ENCODE results near the gene PCYT2. TPM values are rescaled to one million over a fixed set of nuclear protein-coding genes. Genes with fewer than 3 reads are reported as not detected.

PCYT2 gene
- total RNA-seq, 4 donors from 2014 or later, result 27.4 to 38.7 (median 33.3) TPM

GRCh38 chr17:81913394-81914102 is 2.3 kb upstream of the PCYT2 start:
- Histone ChIP-seq H3K27ac (replicated peaks in 1 of 4) (no peak overlapping the region), H3K4me1 (peaks cover 29 to 57% (median 44%) of the 10 kb centered on the region in 4 donors), H3K36me3 (peaks cover 12 to 52% (median 48%) of the 10 kb centered on the region in 4 donors), H3K4me3 (no peak overlapping the region), H3K9me3 (no peaks in the 10 kb centered on the region), H3K27me3 (no peaks in the 10 kb centered on the region)
- 94% methylated on average over 11 of the region's 31 CpGs for WGBS
- intact Hi-C loops (cut with DNase I), result no loop called here
- TF ChIP-seq POLR2AphosphoS5 (IDR thresholded peaks at IDR 0.05) (no peak), EP300 (IDR thresholded peaks at IDR 0.05) (no peak), CTCF (IDR thresholded peaks at IDR 0.05) (no peak), POLR2A (IDR thresholded peaks at IDR 0.05; ENCODE audit: low read depth) (no peak)
- DNase-seq (ENCODE audit: extremely low spot score), result no peak

- TF ChIP-seq CTCF (IDR thresholded peaks at IDR 0.05), result no peak
- no peak for TF ChIP-seq POLR2AphosphoS5 (IDR thresholded peaks at IDR 0.05)
- no peak for TF ChIP-seq EP300 (IDR thresholded peaks at IDR 0.05)
- TF ChIP-seq POLR2A (IDR thresholded peaks at IDR 0.05; ENCODE audit: low read depth), result no peak
- peaks cover 12 to 60% (median 56%) of the 10 kb centered on the region in 4 donors for H3K36me3 ChIP-seq
- DNase-seq (ENCODE audit: extremely low spot score), result no peak
- intact Hi-C loops (cut with DNase I), result no loop called here
- no peaks in the 10 kb centered on the region for H3K27me3 ChIP-seq
- no peak overlapping the region for H3K4me3 ChIP-seq
- peak overlapping the region in 2 of 4 donors; percentile 60 to 85 for H3K27ac ChIP-seq (replicated peaks in 1 of 4)
- no peaks in the 10 kb centered on the region for H3K9me3 ChIP-seq
- WGBS, result 92% methylated on average over 31 of the region's 32 CpGs
- H3K4me1 ChIP-seq, result peaks cover 24 to 50% (median 39%) of the 10 kb centered on the region in 4 donors
Measured at GRCh38 chr17:81912441-81913309, 1.5 kb upstream of the PCYT2 start.

- Histone ChIP-seq H3K27me3 (no peaks in the 10 kb centered on the region), H3K4me3 (peak overlapping the region in 2 of 4 donors; percentile 27 to 84), H3K4me1 (peaks cover 19 to 43% (median 33%) of the 10 kb centered on the region in 4 donors), H3K27ac (replicated peaks in 1 of 4) (peak overlapping the region; percentile 60 to 85 (median 80)), H3K36me3 (peaks cover 12 to 68% (median 62%) of the 10 kb centered on the region in 4 donors), H3K9me3 (no peaks in the 10 kb centered on the region)
- WGBS, result 94% methylated on average over 10 of the region's 19 CpGs
- no peak for DNase-seq (ENCODE audit: extremely low spot score)
- TF ChIP-seq POLR2A (IDR thresholded peaks at IDR 0.05; ENCODE audit: low read depth) (no peak), CTCF (IDR thresholded peaks at IDR 0.05) (no peak), EP300 (IDR thresholded peaks at IDR 0.05) (no peak), POLR2AphosphoS5 (IDR thresholded peaks at IDR 0.05) (no peak)
- intact Hi-C loops (cut with DNase I), result no loop called here
Measured at GRCh38 chr17:81911969-81912368, 770 bp upstream of the PCYT2 start.

GRCh38 chr17:81910840-81911276 is 341 bp downstream of the PCYT2 start:
- Histone ChIP-seq H3K27ac (replicated peaks in 1 of 4) (peak overlapping the region; percentile 63 to 79 (median 70)), H3K4me3 (peak overlapping the region; percentile 62 to 84 (median 78)), H3K36me3 (peaks cover 12 to 75% (median 66%) of the 10 kb centered on the region in 4 donors), H3K4me1 (peaks cover 15 to 32% (median 22%) of the 10 kb centered on the region in 4 donors), H3K9me3 (no peaks in the 10 kb centered on the region), H3K27me3 (no peaks in the 10 kb centered on the region)
- intact Hi-C loops (cut with DNase I), result no loop called here
- 0% methylated on average over 10 of the region's 55 CpGs for WGBS
- DNase-seq (ENCODE audit: extremely low spot score), result no peak
- no peak for TF ChIP-seq POLR2A (IDR thresholded peaks at IDR 0.05; ENCODE audit: low read depth)
- no peak for TF ChIP-seq CTCF (IDR thresholded peaks at IDR 0.05)
- no peak for TF ChIP-seq EP300 (IDR thresholded peaks at IDR 0.05)
- TF ChIP-seq POLR2AphosphoS5 (IDR thresholded peaks at IDR 0.05), result no peak

Data from esophagus muscularis mucosa (tissue), 4 donors.